Measurements from ENCODE around the gene STAT3.

The STAT3 gene

GRCh38 chr17:42291129-42291528 is 97.1 kb downstream of the STAT3 start:
- no peak for DNase-seq (ENCODE audit: low read depth)

GRCh38 chr17:42290577-42290976 is 97.7 kb downstream of the STAT3 start:
- no peak overlapping the region for H3K4me3 ChIP-seq (ENCODE audit: low read depth, low read length)
- no peak for TF ChIP-seq CTCF (IDR thresholded peaks at IDR 0.05; ENCODE audit: low read depth, low read length, missing control alignments)
- no peak for DNase-seq (ENCODE audit: low read depth)
- in situ Hi-C loops (cut with HindIII; ENCODE audit: low sequenced_read_pairs): no loop called here

More at GRCh38 chr17:42291129-42291528, 97.1 kb downstream of the STAT3 start:
- TF ChIP-seq CTCF (IDR thresholded peaks at IDR 0.05; ENCODE audit: low read depth, low read length, missing control alignments): no peak
- in situ Hi-C loops (cut with HindIII; ENCODE audit: low sequenced_read_pairs): no loop called here
- H3K4me3 ChIP-seq (ENCODE audit: low read depth, low read length): no peak overlapping the region

GRCh38 chr17:42289611-42290181 is 98.5 kb downstream of the STAT3 start:
- in situ Hi-C loops (cut with HindIII; ENCODE audit: low sequenced_read_pairs): no loop called here
- H3K4me3 ChIP-seq (ENCODE audit: low read depth, low read length): no peak overlapping the region

GRCh38 chr17:42288803-42289610 is 99.2 kb downstream of the STAT3 start:
- peak overlapping the region; percentile 30 for H3K4me3 ChIP-seq (ENCODE audit: low read depth, low read length)
- no peak for DNase-seq (ENCODE audit: low read depth)
- in situ Hi-C loops (cut with HindIII; ENCODE audit: low sequenced_read_pairs): no loop called here

More at GRCh38 chr17:42289611-42290181, 98.5 kb downstream of the STAT3 start:
- DNase-seq (ENCODE audit: low read depth): no peak
- no peak for TF ChIP-seq CTCF (IDR thresholded peaks at IDR 0.05; ENCODE audit: low read depth, low read length, missing control alignments)

GRCh38 chr17:42287977-42288802 is 100.1 kb downstream of the STAT3 start, which contains the start of gene STAT5A:
Gene STAT5A (plus strand): TSS chr17:42288498. CDS start chr17:42289412, 914 bp downstream.
- TF ChIP-seq CTCF (IDR thresholded peaks at IDR 0.05; ENCODE audit: low read depth, low read length, missing control alignments): no peak
- in situ Hi-C loops (cut with HindIII; ENCODE audit: low sequenced_read_pairs): no loop called here
- H3K4me3 ChIP-seq (ENCODE audit: low read depth, low read length): peak within 1 kb of the TSS; percentile 30
- DNase-seq (ENCODE audit: low read depth): peak; percentile 41

More at GRCh38 chr17:42288803-42289610, 99.2 kb downstream of the STAT3 start:
- no peak for TF ChIP-seq CTCF (IDR thresholded peaks at IDR 0.05; ENCODE audit: low read depth, low read length, missing control alignments)

- in situ Hi-C loops (cut with HindIII; ENCODE audit: low sequenced_read_pairs): no loop called here
- no peak for DNase-seq (ENCODE audit: low read depth)
- H3K4me3 ChIP-seq (ENCODE audit: low read depth, low read length): peak overlapping the region; percentile 30
- TF ChIP-seq CTCF (IDR thresholded peaks at IDR 0.05; ENCODE audit: low read depth, low read length, missing control alignments): no peak
These were observed 100.8 kb downstream of the STAT3 start for GRCh38 chr17:42287305-42287976.

Data from astrocyte of the cerebellum (primary cell).